Astrocyte (in vitro differentiated cells and primary cell): ENCODE data around the gene SPRY1.

Source experiments
- EZH2 ChIP-seq: IDR thresholded peaks from 2 replicates; pipeline ENCODE4 v1.6.1; 2012; ENCODE audit warnings: mild to moderate bottlenecking, low read length, inconsistent platforms; ENCODE audit not compliant: insufficient read depth
- TF ChIP-seq, protein P1 (sequence below): IDR thresholded peaks from 2 replicates; pipeline ENCODE4 v1.5.1; 2011; ENCODE audit warnings: low read depth, mild to moderate bottlenecking, inconsistent platforms, low read length, moderate library complexity; ENCODE audit not compliant: insufficient read depth

DNA sequence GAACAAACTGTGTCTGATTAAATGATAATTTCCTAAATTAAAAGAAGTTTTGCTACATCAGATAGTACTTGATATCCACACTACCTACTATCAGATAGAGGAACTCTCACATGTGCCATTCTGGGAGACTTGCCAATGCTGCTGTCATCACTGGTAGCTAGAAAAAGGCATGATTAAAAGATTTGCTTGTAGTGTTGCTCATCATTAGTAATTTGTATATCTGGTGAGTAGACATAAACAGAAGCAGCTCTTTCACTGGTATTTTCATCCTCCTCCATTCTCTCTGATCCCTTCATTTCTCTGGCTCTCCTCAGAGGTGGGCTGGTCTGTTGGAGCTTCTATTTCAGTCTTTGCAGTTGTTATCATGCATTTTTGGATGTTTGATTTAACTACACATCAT, 56.0 kb downstream of the SPRY1 start:
- TF ChIP-seq, protein P1, sequence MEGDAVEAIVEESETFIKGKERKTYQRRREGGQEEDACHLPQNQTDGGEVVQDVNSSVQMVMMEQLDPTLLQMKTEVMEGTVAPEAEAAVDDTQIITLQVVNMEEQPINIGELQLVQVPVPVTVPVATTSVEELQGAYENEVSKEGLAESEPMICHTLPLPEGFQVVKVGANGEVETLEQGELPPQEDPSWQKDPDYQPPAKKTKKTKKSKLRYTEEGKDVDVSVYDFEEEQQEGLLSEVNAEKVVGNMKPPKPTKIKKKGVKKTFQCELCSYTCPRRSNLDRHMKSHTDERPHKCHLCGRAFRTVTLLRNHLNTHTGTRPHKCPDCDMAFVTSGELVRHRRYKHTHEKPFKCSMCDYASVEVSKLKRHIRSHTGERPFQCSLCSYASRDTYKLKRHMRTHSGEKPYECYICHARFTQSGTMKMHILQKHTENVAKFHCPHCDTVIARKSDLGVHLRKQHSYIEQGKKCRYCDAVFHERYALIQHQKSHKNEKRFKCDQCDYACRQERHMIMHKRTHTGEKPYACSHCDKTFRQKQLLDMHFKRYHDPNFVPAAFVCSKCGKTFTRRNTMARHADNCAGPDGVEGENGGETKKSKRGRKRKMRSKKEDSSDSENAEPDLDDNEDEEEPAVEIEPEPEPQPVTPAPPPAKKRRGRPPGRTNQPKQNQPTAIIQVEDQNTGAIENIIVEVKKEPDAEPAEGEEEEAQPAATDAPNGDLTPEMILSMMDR: no peak
- TF ChIP-seq EZH2: no peak
